PC-9 (cell line): ENCODE results near the gene NELFB.

Experiments
- EZH2 ChIP-seq: fragments of 200-600 bp; sonication (generic); IDR thresholded peaks from 2 replicates; pipeline ENCODE4 v1.8.0; 2017; ENCODE audit warnings: antibody characterized with exemption, low read depth
- TF ChIP-seq, protein P1 (sequence below): fragments of 200-600 bp; sonication (generic); conservative IDR thresholded peaks from 2 replicates; pipeline ENCODE4 v1.6.1; 2017; ENCODE audit warnings: mixed run types, antibody characterized with exemption, mild to moderate bottlenecking, moderate library complexity

- TF ChIP-seq, protein P1, sequence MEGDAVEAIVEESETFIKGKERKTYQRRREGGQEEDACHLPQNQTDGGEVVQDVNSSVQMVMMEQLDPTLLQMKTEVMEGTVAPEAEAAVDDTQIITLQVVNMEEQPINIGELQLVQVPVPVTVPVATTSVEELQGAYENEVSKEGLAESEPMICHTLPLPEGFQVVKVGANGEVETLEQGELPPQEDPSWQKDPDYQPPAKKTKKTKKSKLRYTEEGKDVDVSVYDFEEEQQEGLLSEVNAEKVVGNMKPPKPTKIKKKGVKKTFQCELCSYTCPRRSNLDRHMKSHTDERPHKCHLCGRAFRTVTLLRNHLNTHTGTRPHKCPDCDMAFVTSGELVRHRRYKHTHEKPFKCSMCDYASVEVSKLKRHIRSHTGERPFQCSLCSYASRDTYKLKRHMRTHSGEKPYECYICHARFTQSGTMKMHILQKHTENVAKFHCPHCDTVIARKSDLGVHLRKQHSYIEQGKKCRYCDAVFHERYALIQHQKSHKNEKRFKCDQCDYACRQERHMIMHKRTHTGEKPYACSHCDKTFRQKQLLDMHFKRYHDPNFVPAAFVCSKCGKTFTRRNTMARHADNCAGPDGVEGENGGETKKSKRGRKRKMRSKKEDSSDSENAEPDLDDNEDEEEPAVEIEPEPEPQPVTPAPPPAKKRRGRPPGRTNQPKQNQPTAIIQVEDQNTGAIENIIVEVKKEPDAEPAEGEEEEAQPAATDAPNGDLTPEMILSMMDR: no peak
- no peak for TF ChIP-seq EZH2
These were observed 38.8 kb upstream of the NELFB start for GRCh38 chr9:137216188-137216965.
